WTC11 (cell line): ENCODE measurements around the gene ABLIM2.

ENCODE experiments used
- ATF3 ChIP-seq: sonication (generic); formaldehyde crosslinking; conservative IDR thresholded peaks from 2 replicates; pipeline ENCODE4 v1.8.1; 2022; ENCODE audit warnings: mild to moderate bottlenecking, missing genetic modification reagents
- CTCF ChIP-seq: fragments of 200-600 bp; IDR thresholded peaks from 2 replicates; pipeline ENCODE4 v1.8.0; 2022; ENCODE audit warnings: antibody characterized with exemption
- FOXJ3 ChIP-seq: sonication (generic); formaldehyde crosslinking; IDR thresholded peaks from 2 replicates; pipeline ENCODE4 v1.9.0; 2021; ENCODE audit warnings: missing genetic modification reagents, mild to moderate bottlenecking, borderline replicate concordance
- MAX ChIP-seq: sonication (generic); formaldehyde crosslinking; IDR thresholded peaks from 2 replicates; pipeline ENCODE4 v1.8.0; 2022; ENCODE audit warnings: mild to moderate bottlenecking, missing genetic modification reagents
- NR3C1 ChIP-seq: sonication (generic); formaldehyde crosslinking; conservative IDR thresholded peaks from 2 replicates; pipeline ENCODE4 v1.8.1; 2023; ENCODE audit warnings: low read depth, mild to moderate bottlenecking, missing genetic modification reagents
- PRDM15 ChIP-seq: sonication (generic); formaldehyde crosslinking; IDR thresholded peaks from 2 replicates; pipeline ENCODE4 v1.8.0; 2022; ENCODE audit warnings: missing genetic modification reagents
- RELA ChIP-seq: sonication (generic); formaldehyde crosslinking; IDR thresholded peaks from 2 replicates; pipeline ENCODE4 v1.8.1; 2022; ENCODE audit warnings: missing genetic modification reagents, mild to moderate bottlenecking, borderline replicate concordance
- ZNF416 ChIP-seq: fragments of 250-450 bp; sonication (Bioruptor Pico); IDR thresholded peaks from 2 replicates; pipeline ENCODE4 v1.9.0; 2021; ENCODE audit warnings: mild to moderate bottlenecking, inconsistent platforms

DNA sequence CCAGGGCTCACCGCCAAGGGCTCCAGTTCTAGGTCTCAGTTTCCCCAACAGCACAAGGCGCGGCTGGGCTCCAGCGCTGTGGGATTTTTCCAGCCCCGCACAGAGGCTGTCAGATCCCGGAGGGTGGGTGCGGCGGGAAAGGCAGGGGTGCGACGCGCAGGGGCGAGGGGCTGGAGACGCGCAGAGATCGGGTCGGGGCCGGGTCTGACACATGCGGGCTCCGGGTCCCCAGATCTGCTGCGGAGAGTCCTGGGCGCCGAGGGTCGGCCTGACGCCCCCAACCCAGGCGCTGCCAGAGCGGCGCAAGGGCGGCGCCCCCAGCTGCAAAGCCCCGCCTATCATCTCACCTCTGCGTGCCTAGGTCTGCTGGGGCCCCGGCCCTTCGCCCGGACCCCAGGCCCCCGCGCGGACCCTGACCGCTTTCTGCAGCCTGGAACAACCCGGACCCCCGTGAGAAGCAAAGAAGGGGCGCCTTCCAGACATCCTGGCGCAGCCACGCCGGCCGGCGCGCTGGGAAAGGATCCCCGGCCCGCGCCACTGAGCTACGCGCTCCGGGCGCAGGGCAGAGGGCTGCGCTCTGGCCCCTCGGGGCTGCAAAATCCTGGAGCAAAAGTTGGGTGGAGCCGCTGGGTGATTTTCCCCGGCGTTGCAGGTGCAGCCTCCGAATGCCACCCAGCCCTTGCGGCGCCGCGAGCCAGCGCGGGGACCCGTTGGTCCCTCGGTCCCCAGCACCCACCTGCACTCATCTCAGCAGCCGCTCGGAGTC is 486 bp downstream of the ABLIM2 start:
- TF ChIP-seq ATF3 (CRISPR knock-in tag), result no peak
- TF ChIP-seq FOXJ3 (CRISPR knock-in tag), result no peak
- TF ChIP-seq CTCF, result no peak
- TF ChIP-seq ZNF416, result no peak
- TF ChIP-seq PRDM15, result no peak
- TF ChIP-seq MAX (CRISPR knock-in tag), result no peak; the same call in 1 of the 2 replicates
- no peak for TF ChIP-seq RELA (CRISPR knock-in tag)
- no peak for TF ChIP-seq NR3C1 (CRISPR knock-in tag)
